GM12891 (cell line): ENCODE results near the gene ADCY2.

ENCODE experiments used
- PAX5 ChIP-seq: IDR thresholded peaks from 2 replicates; pipeline ENCODE4 v1.6.1; 2011; ENCODE audit warnings: low read length, moderate library complexity, mild to moderate bottlenecking; ENCODE audit not compliant: insufficient read depth, severe bottlenecking
- POLR2A ChIP-seq: IDR thresholded peaks from 2 replicates; pipeline ENCODE4 v1.6.1; 2011; ENCODE audit warnings: low read depth, low read length, control low read depth
- POLR2AphosphoS5 ChIP-seq: IDR thresholded peaks from 2 replicates; pipeline ENCODE4 v1.6.1; 2011; ENCODE audit warnings: low read depth, low read length, control low read depth
- POU2F2 ChIP-seq: IDR thresholded peaks from 2 replicates; pipeline ENCODE4 v1.6.1; 2011; ENCODE audit warnings: low read depth, mild to moderate bottlenecking, control low read depth, low read length, moderate library complexity
- SPI1 ChIP-seq: IDR thresholded peaks from 2 replicates; pipeline ENCODE4 v1.6.1; 2011; ENCODE audit warnings: low read depth, low read length, control low read depth
- TAF1 ChIP-seq: IDR thresholded peaks from 2 replicates; pipeline ENCODE4 v1.6.1; 2011; ENCODE audit warnings: low read depth, low read length, control low read depth

GRCh38 chr5:7873216-7873615, 477.3 kb downstream of the ADCY2 start:
- TF ChIP-seq POLR2AphosphoS5 (no peak), POLR2A (no peak), SPI1 (no peak), TAF1 (no peak), POU2F2 (no peak), PAX5 (no peak)
